ENCODE data around the gene TM4SF18.

The TM4SF18 gene

DNA sequence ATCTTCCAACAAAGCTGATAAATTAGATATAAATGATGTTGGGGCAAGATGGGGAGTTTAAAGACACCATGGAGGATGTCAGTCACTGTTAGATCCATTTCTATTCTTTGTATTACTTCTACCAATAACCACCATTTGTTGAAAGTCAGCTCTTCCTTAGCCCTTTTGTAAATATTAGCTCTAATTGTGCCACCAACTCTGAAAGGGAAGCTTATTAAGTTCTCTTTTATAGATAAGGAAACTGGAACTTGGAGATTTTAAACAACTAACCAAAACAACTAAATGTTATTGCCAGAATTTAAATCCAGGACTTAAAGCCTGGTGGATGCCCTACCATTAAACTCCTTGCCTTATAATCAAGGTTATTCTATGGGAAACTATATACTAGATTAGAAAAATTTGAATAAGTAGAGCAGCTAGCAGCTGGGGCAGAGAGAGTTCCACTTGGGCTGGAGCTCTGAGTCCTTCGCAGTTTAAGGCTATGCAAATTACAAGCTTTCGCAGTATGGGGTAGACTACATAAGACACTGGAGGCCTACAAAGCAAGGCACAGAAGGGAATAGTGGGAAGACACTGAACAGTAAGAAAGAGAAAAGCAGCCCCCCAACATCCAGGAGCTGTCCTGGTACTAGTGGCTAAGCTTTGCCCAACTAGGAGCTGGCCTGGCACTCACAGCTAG is 52.6 kb downstream of the TM4SF18 start:
- DNase-seq, result no peak

DNA sequence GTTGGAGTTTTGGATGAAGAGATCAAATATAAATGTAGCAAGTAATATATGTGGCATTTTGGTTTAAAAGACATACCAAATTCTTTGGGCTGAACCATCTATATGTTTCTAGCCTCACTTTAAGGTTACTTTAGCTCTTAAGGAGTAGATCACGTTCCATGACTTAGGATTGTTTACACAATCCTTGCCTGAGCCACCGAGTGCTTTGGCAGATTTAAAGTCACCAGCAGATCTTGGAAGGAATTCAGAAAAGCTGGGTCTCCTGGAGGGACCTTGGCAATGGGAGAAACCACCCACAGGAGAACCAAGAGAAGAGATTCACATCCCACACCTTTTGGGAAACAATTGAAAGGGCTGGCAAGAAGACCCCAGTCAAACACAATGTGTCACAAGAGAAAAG is 54.5 kb downstream of the TM4SF18 start:
- DNase-seq, result no peak

DNA sequence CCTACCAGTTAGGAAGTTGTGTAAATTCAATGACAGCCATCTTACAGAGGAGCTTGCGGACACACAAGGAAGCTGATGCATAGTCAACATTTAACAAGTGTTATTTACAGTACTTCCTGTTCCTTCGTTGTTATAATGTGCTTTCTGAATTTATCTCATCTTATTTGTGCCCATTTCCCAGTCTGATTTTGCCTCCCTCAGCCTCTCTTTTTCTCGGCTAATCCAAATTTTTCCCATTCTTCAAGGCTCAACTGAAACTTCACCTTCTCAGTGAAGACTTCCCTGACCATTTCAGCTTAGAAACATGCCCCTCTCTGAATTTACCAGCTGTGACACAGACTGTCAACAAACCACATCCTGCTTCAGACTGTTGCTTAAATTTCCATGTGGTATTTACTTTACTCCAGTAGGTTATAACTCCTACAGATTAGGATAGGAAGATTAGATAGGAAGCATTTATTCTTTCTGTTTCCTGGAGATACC is 56.1 kb downstream of the TM4SF18 start:
- no peak for DNase-seq

DNA sequence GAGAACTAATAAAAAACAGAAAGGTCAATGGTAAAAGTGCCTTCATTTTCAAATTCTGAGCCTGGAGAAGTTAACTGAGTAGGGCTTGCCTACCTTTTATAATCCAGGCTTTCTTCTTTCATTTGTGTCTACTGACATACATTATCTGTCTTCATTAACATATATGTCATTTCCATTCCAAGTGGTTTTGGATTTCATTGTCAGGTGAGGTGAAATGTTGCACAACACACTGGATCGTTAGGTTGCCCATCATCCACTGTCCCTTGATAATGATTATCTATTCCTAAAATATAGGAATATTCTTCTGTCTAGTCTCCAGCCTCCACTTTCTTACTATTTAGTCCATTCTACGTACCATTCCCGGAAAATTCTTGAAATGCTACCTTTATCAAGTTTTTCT is 56.8 kb downstream of the TM4SF18 start:
- DNase-seq, result no peak

DNA sequence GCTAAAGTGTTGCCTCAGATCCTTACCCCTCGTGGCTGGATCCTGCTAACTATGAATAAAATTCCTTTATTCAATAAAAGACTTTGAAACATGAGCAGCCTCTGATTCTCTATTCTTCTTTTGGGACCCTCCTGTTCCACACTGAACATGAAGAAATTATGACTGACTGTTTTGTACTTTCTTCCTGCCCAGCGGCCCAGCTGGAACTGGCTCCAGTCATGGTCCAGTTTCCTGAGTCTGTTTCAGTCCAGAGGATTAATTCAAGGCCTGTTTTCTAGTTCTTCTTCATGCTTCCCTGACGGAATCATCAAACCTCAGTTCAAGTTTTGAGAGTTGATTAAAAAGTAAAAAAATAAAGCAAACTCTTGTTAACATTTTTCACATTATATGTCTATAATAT is 59.2 kb downstream of the TM4SF18 start:
- DNase-seq, result no peak

DNA sequence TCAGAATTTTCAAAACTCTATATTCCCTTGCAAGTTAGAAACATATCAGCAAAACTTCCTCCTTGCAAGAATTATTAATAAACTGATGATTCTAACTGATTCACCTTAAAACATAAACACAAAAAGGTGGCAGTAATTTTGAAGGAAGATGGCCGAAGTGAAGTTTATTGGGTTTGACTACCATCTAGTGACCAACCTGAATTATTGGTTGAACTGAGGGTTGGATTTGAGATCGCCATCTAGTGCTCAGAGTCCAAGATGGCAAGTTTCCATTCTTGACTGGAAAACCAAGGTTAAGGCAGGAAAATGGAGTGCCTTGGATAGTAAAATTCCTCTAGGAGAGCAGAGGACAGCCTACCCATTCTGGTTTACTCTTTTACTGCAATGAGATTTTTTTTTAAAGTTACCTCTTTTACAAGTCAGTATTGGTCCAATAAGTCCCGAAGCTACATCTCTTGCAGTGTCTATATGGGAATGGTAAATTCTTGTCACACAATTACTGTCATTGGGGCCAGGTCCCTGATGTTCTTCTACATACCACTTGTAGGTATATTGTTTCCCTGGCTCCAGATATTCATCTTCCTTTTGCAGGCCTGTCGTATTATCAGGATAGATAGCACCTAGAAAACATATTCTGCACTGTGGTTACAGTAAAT is 60.2 kb downstream of the TM4SF18 start:
- DNase-seq, result no peak

DNA sequence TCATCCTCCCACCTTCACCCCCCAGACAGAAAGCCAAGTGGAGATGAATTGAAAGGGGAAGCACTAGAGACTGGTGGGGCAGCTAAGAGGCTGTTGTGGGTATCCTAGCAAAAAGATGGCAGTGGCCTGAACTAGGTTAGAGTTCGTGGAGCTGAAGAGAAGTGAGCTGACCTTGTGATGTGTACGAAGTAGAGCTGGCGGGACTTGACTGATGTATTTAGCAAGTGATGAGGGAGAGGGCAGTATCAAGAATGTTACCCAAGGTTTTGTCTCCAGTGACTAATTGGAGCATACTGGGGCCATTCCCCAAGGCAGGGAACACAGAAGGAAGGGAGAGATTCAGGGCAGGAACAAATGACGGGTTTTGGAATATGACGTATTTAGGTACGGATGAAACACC is 61.8 kb downstream of the TM4SF18 start:
- DNase-seq, result no peak

DNA sequence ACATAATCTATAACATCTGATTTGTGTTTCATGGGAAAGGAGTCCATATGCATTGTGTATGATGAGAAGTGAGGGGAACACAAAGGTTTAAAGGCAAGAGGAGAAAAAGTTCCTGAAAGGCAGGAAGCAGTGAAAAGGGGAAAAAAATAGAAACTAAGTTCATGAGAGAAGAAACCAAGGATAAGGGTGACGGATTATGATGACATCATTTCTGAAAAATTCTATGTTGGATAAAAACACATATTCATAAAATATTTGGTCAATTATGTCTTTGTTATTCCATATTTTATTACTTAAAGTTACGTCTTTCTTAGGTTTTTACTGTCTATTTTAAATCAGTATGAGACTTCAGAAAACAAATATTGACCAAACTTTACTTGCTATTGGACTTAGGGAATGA is 63.3 kb downstream of the TM4SF18 start:
- DNase-seq, result no peak

DNA sequence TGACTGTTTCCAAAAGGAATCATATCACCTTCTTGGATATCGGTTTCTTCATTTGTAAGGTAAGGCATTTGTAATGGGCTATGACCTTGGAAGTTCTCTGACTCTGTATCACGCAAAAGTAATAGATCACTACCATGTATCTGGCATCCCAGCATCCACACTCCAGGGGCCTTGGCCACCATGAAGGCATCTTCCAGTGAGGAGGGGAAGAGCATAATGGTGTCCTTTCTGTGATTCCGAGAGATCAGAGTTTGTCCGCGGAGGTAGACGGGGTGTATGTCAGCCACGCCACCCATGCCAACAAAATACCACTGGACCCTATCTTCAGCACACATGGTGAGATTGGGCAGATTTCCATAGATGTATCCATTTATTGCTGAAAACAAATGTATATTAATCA is 63.7 kb downstream of the TM4SF18 start:
- no peak for DNase-seq
